Naive thymus-derived CD4-positive, alpha-beta T cell (primary cell): ENCODE results near the gene RBFOX2. TPM values are rescaled to one million over a fixed set of nuclear protein-coding genes. Genes with fewer than 3 reads are reported as not detected.

ENCODE experiments used
- ATAC-seq: fragments of 150-1000 bp; cut with Tn5 transposase; 2 replicates; pipeline ENCODE4 v1.10.0; 2021; ENCODE audit warnings: mild to moderate bottlenecking, moderate library complexity
- CTCF ChIA-PET: fragments of 350-600 bp; sonication (Branson Sonifier 250); formaldehyde crosslinking; loops from one replicate; lab custom pipeline; 2021; ENCODE audit warnings: antibody characterized with exemption; lab: Charles Lee
- POLR2A ChIA-PET: fragments of 350-600 bp; sonication (Branson Sonifier 250); formaldehyde crosslinking; loops from one replicate; lab custom pipeline; 2021; ENCODE audit warnings: antibody characterized with exemption, inconsistent platforms; lab: Charles Lee
- DNase-seq, 9 donors: peaks; one replicate each; pipeline versions ENCODE4 v3.0.0 to v3.0.0-alpha.2; 2020 to 2022; ENCODE audit warnings: mixed read lengths in 1 of 9
- H3K27ac ChIP-seq: one replicate; pipeline ENCODE4 v1.7.0; 2013; ENCODE audit warnings: mild to moderate bottlenecking, low read depth, low read length, moderate library complexity
- H3K27me3 ChIP-seq, 2 donors: one replicate each; pipeline ENCODE4 v1.7.0; 2013; ENCODE audit warnings: low read length in 2 of 2, mild to moderate bottlenecking in 2 of 2, moderate library complexity in 2 of 2; ENCODE audit not compliant: control insufficient read depth in 2 of 2, insufficient read depth in 2 of 2
- H3K36me3 ChIP-seq, 3 experiments: 1 replicate in 2 of 3; 2 replicates in 1 of 3; pipeline ENCODE4 v1.7.0; 2013; ENCODE audit warnings: low read length in 3 of 3, mild to moderate bottlenecking in 3 of 3, moderate library complexity in 1 of 3; ENCODE audit not compliant: insufficient read depth in 3 of 3, control insufficient read depth in 2 of 3
- H3K4me1 ChIP-seq, 2 donors: one replicate each; pipeline ENCODE4 v1.7.0; 2013; ENCODE audit warnings: low read length in 2 of 2, mild to moderate bottlenecking in 2 of 2, moderate library complexity in 1 of 2; ENCODE audit not compliant: control insufficient read depth in 2 of 2, insufficient read depth in 2 of 2
- H3K4me3 ChIP-seq: 2 replicates; pipeline ENCODE4 v1.7.0; 2013; ENCODE audit warnings: mild to moderate bottlenecking, low read length
- H3K9me3 ChIP-seq, 3 experiments: 1 replicate in 2 of 3; 2 replicates in 1 of 3; pipeline ENCODE4 v1.7.0; 2013; ENCODE audit warnings: low read length in 3 of 3; ENCODE audit not compliant: control insufficient read depth in 2 of 3
- H3K27ac Mint-ChIP-seq, 9 donors: one replicate each; pipeline ENCODE4 v1.8.0; 2020 to 2022; ENCODE audit warnings: mixed read lengths in 9 of 9, mild to moderate bottlenecking in 8 of 9, moderate library complexity in 5 of 9, inconsistent platforms in 2 of 9
- H3K27me3 Mint-ChIP-seq, 5 donors: one replicate each; pipeline ENCODE4 v1.8.0; 2021 to 2022; ENCODE audit warnings: mixed read lengths in 5 of 5, mild to moderate bottlenecking in 1 of 5
- H3K36me3 Mint-ChIP-seq, 5 donors: one replicate each; pipeline ENCODE4 v1.8.0; 2020 to 2022; ENCODE audit warnings: mixed read lengths in 5 of 5, mild to moderate bottlenecking in 3 of 5, inconsistent platforms in 1 of 5
- H3K4me1 Mint-ChIP-seq, 7 donors: one replicate each; pipeline ENCODE4 v1.8.0; 2020 to 2022; ENCODE audit warnings: mixed read lengths in 7 of 7, mild to moderate bottlenecking in 3 of 7, inconsistent platforms in 1 of 7
- H3K4me3 Mint-ChIP-seq, 10 donors: one replicate each; pipeline ENCODE4 v1.8.0; 2020 to 2022; ENCODE audit warnings: mild to moderate bottlenecking in 10 of 10, mixed read lengths in 10 of 10, moderate library complexity in 6 of 10, inconsistent platforms in 2 of 10
- H3K9me3 Mint-ChIP-seq, 11 donors: one replicate each; pipeline ENCODE4 v1.8.0; 2020 to 2022; ENCODE audit warnings: mixed read lengths in 11 of 11, mild to moderate bottlenecking in 4 of 11, inconsistent platforms in 1 of 11, moderate library complexity in 1 of 11
- intact Hi-C, 2 donors: fragments of 100-400 bp; cut with micrococcal nuclease; formaldehyde crosslinking; loops; one replicate each; pipeline ENCODE4 v1.15.1; 2023
- polyA plus RNA-seq, 2 donors: library from polyadenylated mRNA; unstranded; fragments of 300-500 nt; fragmentation: Illumina TruSeq; gene quantifications; one replicate each; pipeline ENCODE4 v1.2.3, GENCODE V29; 2021
- total RNA-seq, 6 experiments: library from RNA in 5 of 6; stranded (reverse) in 5 of 6; gene quantifications; 1 replicate in 5 of 6; 2 replicates in 1 of 6; pipeline ENCODE4 v1.2.3 and lab custom pipeline; 2021 to 2026

RBFOX2 gene
- total and polyA plus RNA-seq, 7 experiments from 2014 or later = 0.39 to 1.7 (median 1.1) TPM

GRCh38 chr22:36069368-36069767 is 40.7 kb upstream of the RBFOX2 start:
- ChIA-PET CTCF (interaction anchor here (0.7 kb wide), 1 partner anchor 116 kb away, joined by 3 read pairs; no protein-coding TSS in a partner anchor), POLR2A (no interaction called here)
- Mint-ChIP-seq H3K36me3 (no peaks in the 10 kb centered on the region), H3K27me3 (peaks cover 0 to 6% (median 0%) of the 10 kb centered on the region in 5 donors), H3K4me3 (no peak overlapping the region), H3K4me1 (peaks cover 4 to 10% (median 8%) of the 10 kb centered on the region in 7 donors), H3K9me3 (no peaks in the 10 kb centered on the region), H3K27ac (no peak overlapping the region)
- DNase-seq (no peak), ATAC-seq (no peak)
- peaks cover 6 to 8% of the 10 kb centered on the region in 2 donors for H3K4me1 ChIP-seq
- H3K27ac ChIP-seq = no peak overlapping the region
- no peaks in the 10 kb centered on the region for H3K9me3 ChIP-seq
- H3K4me3 ChIP-seq = no peak overlapping the region
- no peaks in the 10 kb centered on the region for H3K36me3 ChIP-seq
- intact Hi-C loops = loop anchor here (5.0 kb wide), 2 partner anchors 113 to 717 kb away; no protein-coding TSS in a partner anchor
- H3K27me3 ChIP-seq = no peaks in the 10 kb centered on the region

- ChIA-PET POLR2A (no interaction called here), CTCF (no interaction called here)
- Histone ChIP-seq H3K27me3 (no peaks in the 10 kb centered on the region), H3K4me1 (peaks cover 6 to 8% of the 10 kb centered on the region in 2 donors), H3K4me3 (no peak overlapping the region), H3K9me3 (no peaks in the 10 kb centered on the region), H3K36me3 (no peaks in the 10 kb centered on the region), H3K27ac (no peak overlapping the region)
- no peaks in the 10 kb centered on the region for H3K9me3 Mint-ChIP-seq
- intact Hi-C loops = loop anchor here (5.0 kb wide), 2 partner anchors 113 to 717 kb away; no protein-coding TSS in a partner anchor
- H3K4me3 Mint-ChIP-seq = no peak overlapping the region
- peaks cover 0 to 9% (median 0%) of the 10 kb centered on the region in 5 donors for H3K27me3 Mint-ChIP-seq
- DNase-seq (no peak), ATAC-seq (no peak)
- H3K4me1 Mint-ChIP-seq = peaks cover 4 to 10% (median 8%) of the 10 kb centered on the region in 7 donors
- H3K36me3 Mint-ChIP-seq = no peaks in the 10 kb centered on the region
- no peak overlapping the region for H3K27ac Mint-ChIP-seq
Measured at GRCh38 chr22:36068776-36069344, 40.2 kb upstream of the RBFOX2 start.

- Mint-ChIP-seq H3K27me3 (peaks cover 0 to 11% (median 0%) of the 10 kb centered on the region in 5 donors), H3K9me3 (no peaks in the 10 kb centered on the region), H3K36me3 (no peaks in the 10 kb centered on the region), H3K27ac (no peak overlapping the region), H3K4me1 (peaks cover 4 to 10% (median 8%) of the 10 kb centered on the region in 7 donors), H3K4me3 (peak overlapping the region in 2 of 10 donors; percentile 12 to 13)
- no peaks in the 10 kb centered on the region for H3K27me3 ChIP-seq
- ChIA-PET POLR2A (no interaction called here), CTCF (interaction anchor here (0.6 to 0.7 kb wide), 2 partner anchors 33 to 121 kb away, joined by 3 to 4 read pairs; no protein-coding TSS in a partner anchor)
- DNase-seq (no peak), ATAC-seq (no peak)
- H3K27ac ChIP-seq = no peak overlapping the region
- no peaks in the 10 kb centered on the region for H3K9me3 ChIP-seq
- H3K36me3 ChIP-seq = no peaks in the 10 kb centered on the region
- H3K4me1 ChIP-seq = peaks cover 6 to 8% of the 10 kb centered on the region in 2 donors
- no peak overlapping the region for H3K4me3 ChIP-seq
- intact Hi-C loops = loop anchor here (5.0 kb wide), 2 partner anchors 115 to 715 kb away; no protein-coding TSS in a partner anchor
Measured at GRCh38 chr22:36067235-36067558, 38.6 kb upstream of the RBFOX2 start.

- Histone ChIP-seq H3K27me3 (no peaks in the 10 kb centered on the region), H3K36me3 (no peaks in the 10 kb centered on the region), H3K4me1 (peaks cover 6 to 8% of the 10 kb centered on the region in 2 donors), H3K27ac (peak overlapping the region; percentile 21), H3K4me3 (peak overlapping the region; percentile 72), H3K9me3 (no peaks in the 10 kb centered on the region)
- H3K27me3 Mint-ChIP-seq = peaks cover 0 to 11% (median 0%) of the 10 kb centered on the region in 5 donors
- peak overlapping the region in 7 of 9 donors; percentile 14 to 89 (median 58) for H3K27ac Mint-ChIP-seq
- DNase-seq = peak; percentile 35 to 80 (median 56)
- H3K36me3 Mint-ChIP-seq = no peaks in the 10 kb centered on the region
- intact Hi-C loops = loop anchor here (1.0 to 5.0 kb wide), 6 partner anchors 37 to 714 kb away; no protein-coding TSS in a partner anchor
- peaks cover 4 to 10% (median 8%) of the 10 kb centered on the region in 7 donors for H3K4me1 Mint-ChIP-seq
- ChIA-PET CTCF (interaction anchor here (0.7 to 2.1 kb wide), 19 partner anchors 8 to 420 kb away, joined by 3 to 10 read pairs (median 5); partner anchors contain the start of genes APOL2, APOL6 and RBFOX2), POLR2A (no interaction called here)
- peak overlapping the region; percentile 80 to 92 (median 87) for H3K4me3 Mint-ChIP-seq
- H3K9me3 Mint-ChIP-seq = no peaks in the 10 kb centered on the region
- peak; percentile 88 for ATAC-seq
Measured at GRCh38 chr22:36065775-36066544, 37.3 kb upstream of the RBFOX2 start.

- H3K4me1 ChIP-seq = peaks cover 6 to 8% of the 10 kb centered on the region in 2 donors
- no peak for DNase-seq
- POLR2A ChIA-PET = no interaction called here
- no peak for ATAC-seq
- H3K9me3 ChIP-seq = no peaks in the 10 kb centered on the region
- Mint-ChIP-seq H3K4me3 (peak overlapping the region; percentile 80 to 92 (median 86)), H3K36me3 (no peaks in the 10 kb centered on the region), H3K4me1 (peaks cover 4 to 10% (median 8%) of the 10 kb centered on the region in 7 donors), H3K9me3 (no peaks in the 10 kb centered on the region), H3K27ac (peak overlapping the region in 4 of 9 donors; percentile 15 to 88 (median 40)), H3K27me3 (peaks cover 0 to 11% (median 0%) of the 10 kb centered on the region in 5 donors)
- H3K27me3 ChIP-seq = no peaks in the 10 kb centered on the region
- CTCF ChIA-PET = interaction anchor here (0.7 to 2.1 kb wide), 17 partner anchors 9 to 421 kb away, joined by 3 to 10 read pairs (median 5); partner anchors contain the start of genes APOL2, APOL6 and RBFOX2
- no peak overlapping the region for H3K27ac ChIP-seq
- no peaks in the 10 kb centered on the region for H3K36me3 ChIP-seq
- H3K4me3 ChIP-seq = peak overlapping the region; percentile 72
- intact Hi-C loops = loop anchor here (1.0 to 5.0 kb wide), 3 partner anchors 117 to 713 kb away; no protein-coding TSS in a partner anchor
Measured at GRCh38 chr22:36065462-36065774, 36.8 kb upstream of the RBFOX2 start.

GRCh38 chr22:36064358-36064757 is 35.7 kb upstream of the RBFOX2 start:
- ChIA-PET CTCF (interaction anchor here (0.7 to 2.0 kb wide), 4 partner anchors 49 to 176 kb away, joined by 3 to 10 read pairs (median 6); no protein-coding TSS in a partner anchor), POLR2A (no interaction called here)
- ATAC-seq (no peak), DNase-seq (no peak)
- Mint-ChIP-seq H3K36me3 (no peaks in the 10 kb centered on the region), H3K4me1 (peaks cover 4 to 10% (median 8%) of the 10 kb centered on the region in 7 donors), H3K4me3 (peak overlapping the region in 2 of 10 donors; percentile 80 to 88), H3K27me3 (peaks cover 0 to 11% (median 0%) of the 10 kb centered on the region in 5 donors), H3K27ac (no peak overlapping the region), H3K9me3 (no peaks in the 10 kb centered on the region)
- Histone ChIP-seq H3K27ac (no peak overlapping the region), H3K27me3 (no peaks in the 10 kb centered on the region), H3K36me3 (no peaks in the 10 kb centered on the region), H3K4me3 (no peak overlapping the region), H3K9me3 (no peaks in the 10 kb centered on the region), H3K4me1 (peaks cover 6 to 8% of the 10 kb centered on the region in 2 donors)
- intact Hi-C loops = no loop called here
